Measurements from ENCODE around the gene AP1S1. TPM values are rescaled to one million over a fixed set of nuclear protein-coding genes. Genes with fewer than 3 reads are reported as not detected.

The AP1S1 gene
- total RNA-seq, 1 experiment from 2014 or later: 79.0 TPM

DNA sequence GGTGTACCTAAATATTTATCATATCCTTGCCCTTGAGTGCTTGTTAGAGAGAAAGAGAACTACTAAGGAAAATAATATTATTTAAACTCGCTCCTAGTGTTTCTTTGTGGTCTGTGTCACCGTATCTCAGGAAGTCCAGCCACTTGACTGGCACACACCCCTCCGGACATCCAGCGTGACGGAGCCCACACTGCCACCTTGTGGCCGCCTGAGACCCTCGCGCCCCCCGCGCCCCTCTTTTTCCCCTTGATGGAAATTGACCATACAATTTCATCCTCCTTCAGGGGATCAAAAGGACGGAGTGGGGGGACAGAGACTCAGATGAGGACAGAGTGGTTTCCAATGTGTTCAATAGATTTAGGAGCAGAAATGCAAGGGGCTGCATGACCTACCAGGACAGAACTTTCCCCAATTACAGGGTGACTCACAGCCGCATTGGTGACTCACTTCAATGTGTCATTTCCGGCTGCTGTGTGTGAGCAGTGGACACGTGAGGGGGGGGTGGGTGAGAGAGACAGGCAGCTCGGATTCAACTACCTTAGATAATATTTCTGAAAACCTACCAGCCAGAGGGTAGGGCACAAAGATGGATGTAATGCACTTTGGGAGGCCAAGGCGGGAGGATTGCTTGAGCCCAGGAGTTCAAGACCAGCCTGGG is 15.9 kb upstream of the AP1S1 start:
- BruUV-seq (replicated peaks): no TSS peak
- intact Hi-C loops (cut with micrococcal nuclease; ENCODE audit: unreplicated experiment): loop anchor here (10.0 kb wide), 1 partner anchor 54 kb away; the partner anchor contains the start of gene TRIM56
- Histone ChIP-seq H3K36me3 (ENCODE audit: insufficient read depth, low read length, poor library complexity, severe bottlenecking) (no peaks in the 10 kb centered on the region), H3K4me3 (ENCODE audit: low read depth, low read length, poor library complexity, severe bottlenecking) (peak overlapping the region; percentile 20), H3K27me3 (replicated peaks; ENCODE audit: insufficient read depth, low read depth, low read length, poor library complexity) (no peaks in the 10 kb centered on the region), H3K9me3 (ENCODE audit: low read depth, low read length, poor library complexity, severe bottlenecking) (no peaks in the 10 kb centered on the region), H3K27ac (ENCODE audit: low read depth, low read length, poor library complexity, severe bottlenecking) (peak overlapping the region; percentile 70), H3K4me1 (ENCODE audit: insufficient read depth, low read length, poor library complexity, severe bottlenecking) (peaks cover 43% of the 10 kb centered on the region)
- ChIA-PET CTCF (interaction anchor here (1.0 kb wide), 1 partner anchor 53 kb away, joined by 3 read pairs; the partner anchor contains the start of gene TRIM56), POLR2A (ENCODE audit: low non-redundant PET) (interaction anchor here (0.6 kb wide), 1 partner anchor 17 kb away, joined by 6 read pairs; no protein-coding TSS in a partner anchor)
- no peak for TF ChIP-seq EZH2 (IDR thresholded peaks at IDR 0.05; ENCODE audit: borderline replicate concordance, low read depth, low read length, poor library complexity, severe bottlenecking)
- TF ChIP-seq, protein P1, sequence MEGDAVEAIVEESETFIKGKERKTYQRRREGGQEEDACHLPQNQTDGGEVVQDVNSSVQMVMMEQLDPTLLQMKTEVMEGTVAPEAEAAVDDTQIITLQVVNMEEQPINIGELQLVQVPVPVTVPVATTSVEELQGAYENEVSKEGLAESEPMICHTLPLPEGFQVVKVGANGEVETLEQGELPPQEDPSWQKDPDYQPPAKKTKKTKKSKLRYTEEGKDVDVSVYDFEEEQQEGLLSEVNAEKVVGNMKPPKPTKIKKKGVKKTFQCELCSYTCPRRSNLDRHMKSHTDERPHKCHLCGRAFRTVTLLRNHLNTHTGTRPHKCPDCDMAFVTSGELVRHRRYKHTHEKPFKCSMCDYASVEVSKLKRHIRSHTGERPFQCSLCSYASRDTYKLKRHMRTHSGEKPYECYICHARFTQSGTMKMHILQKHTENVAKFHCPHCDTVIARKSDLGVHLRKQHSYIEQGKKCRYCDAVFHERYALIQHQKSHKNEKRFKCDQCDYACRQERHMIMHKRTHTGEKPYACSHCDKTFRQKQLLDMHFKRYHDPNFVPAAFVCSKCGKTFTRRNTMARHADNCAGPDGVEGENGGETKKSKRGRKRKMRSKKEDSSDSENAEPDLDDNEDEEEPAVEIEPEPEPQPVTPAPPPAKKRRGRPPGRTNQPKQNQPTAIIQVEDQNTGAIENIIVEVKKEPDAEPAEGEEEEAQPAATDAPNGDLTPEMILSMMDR (conservative IDR thresholded peaks at IDR 0.05; ENCODE audit: low read depth, low read length): peak; percentile 93
- peak; percentile 97 for DNase-seq (ENCODE audit: low spot score)

DNA sequence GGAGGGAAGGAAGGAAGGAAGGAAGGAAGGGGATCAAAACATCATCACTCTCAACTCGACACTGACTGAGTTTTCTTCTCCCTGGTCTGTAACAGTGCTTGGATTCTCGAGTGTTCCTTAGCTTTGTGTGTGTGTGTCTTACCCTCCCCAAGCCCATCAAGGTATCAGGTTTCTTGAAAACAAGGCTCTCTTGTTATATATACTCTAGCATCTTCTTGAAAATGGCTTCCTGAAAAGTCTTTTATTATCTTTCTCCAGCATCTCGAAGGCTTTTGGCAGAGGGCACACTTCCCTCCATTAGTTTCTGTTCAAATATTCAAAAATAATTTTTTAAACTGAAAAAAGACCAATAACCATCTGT is 14.0 kb upstream of the AP1S1 start:
- Histone ChIP-seq H3K4me3 (ENCODE audit: low read depth, low read length, poor library complexity, severe bottlenecking) (no peak overlapping the region), H3K27me3 (replicated peaks; ENCODE audit: insufficient read depth, low read depth, low read length, poor library complexity) (no peaks in the 10 kb centered on the region), H3K36me3 (ENCODE audit: insufficient read depth, low read length, poor library complexity, severe bottlenecking) (no peaks in the 10 kb centered on the region), H3K27ac (ENCODE audit: low read depth, low read length, poor library complexity, severe bottlenecking) (no peak overlapping the region), H3K9me3 (ENCODE audit: low read depth, low read length, poor library complexity, severe bottlenecking) (no peaks in the 10 kb centered on the region), H3K4me1 (ENCODE audit: insufficient read depth, low read length, poor library complexity, severe bottlenecking) (peaks cover 23% of the 10 kb centered on the region)
- ChIA-PET POLR2A (ENCODE audit: low non-redundant PET) (interaction anchor here (0.6 kb wide), 1 partner anchor 50 kb away, joined by 8 read pairs; no protein-coding TSS in a partner anchor), CTCF (no interaction called here)
- no peak for DNase-seq (ENCODE audit: low spot score)
- no TSS peak for BruUV-seq (replicated peaks)
- TF ChIP-seq, protein P1 (conservative IDR thresholded peaks at IDR 0.05; ENCODE audit: low read depth, low read length): no peak
- TF ChIP-seq EZH2 (IDR thresholded peaks at IDR 0.05; ENCODE audit: borderline replicate concordance, low read depth, low read length, poor library complexity, severe bottlenecking): no peak
- intact Hi-C loops (cut with micrococcal nuclease; ENCODE audit: unreplicated experiment): no loop called here

DNA sequence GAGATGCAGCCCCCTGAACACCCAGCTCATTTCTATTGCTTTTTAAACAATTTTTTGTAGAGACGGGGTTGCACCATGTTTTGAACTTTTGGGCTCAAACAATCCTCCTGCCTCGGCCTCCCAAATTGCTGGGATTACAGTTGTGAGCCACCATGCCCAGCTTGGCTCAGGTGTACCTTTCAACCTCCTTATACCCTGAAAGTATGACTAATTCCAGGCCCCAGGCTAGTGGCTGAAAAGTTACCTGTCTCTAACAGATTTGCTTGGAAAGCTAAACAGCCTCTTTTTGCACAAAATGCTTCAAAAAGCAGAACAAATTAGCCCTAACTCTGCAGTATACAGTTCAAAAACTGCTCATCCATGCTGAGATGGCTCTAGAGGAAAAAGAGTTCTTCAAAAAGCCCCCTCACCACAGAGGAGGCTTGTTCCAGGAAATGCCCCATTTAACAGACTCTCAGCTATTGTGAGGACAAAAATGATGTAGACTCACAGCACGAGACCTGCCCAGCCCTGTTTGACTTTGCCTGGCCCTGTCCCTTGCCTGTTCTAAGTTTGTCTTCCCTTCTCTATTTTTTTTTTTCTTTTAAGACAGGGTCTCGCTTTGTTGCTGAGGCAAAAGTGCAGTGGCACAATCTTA is 13.4 kb upstream of the AP1S1 start:
- TF ChIP-seq, protein P1 (conservative IDR thresholded peaks at IDR 0.05; ENCODE audit: low read depth, low read length): no peak
- no peak for TF ChIP-seq EZH2 (IDR thresholded peaks at IDR 0.05; ENCODE audit: borderline replicate concordance, low read depth, low read length, poor library complexity, severe bottlenecking)
- POLR2A ChIA-PET (ENCODE audit: low non-redundant PET): interaction anchor here (0.6 kb wide), 1 partner anchor 50 kb away, joined by 8 read pairs; no protein-coding TSS in a partner anchor
- no peak overlapping the region for H3K27ac ChIP-seq (ENCODE audit: low read depth, low read length, poor library complexity, severe bottlenecking)
- no peaks in the 10 kb centered on the region for H3K36me3 ChIP-seq (ENCODE audit: insufficient read depth, low read length, poor library complexity, severe bottlenecking)
- no TSS peak for BruUV-seq (replicated peaks)
- CTCF ChIA-PET: no interaction called here
- H3K9me3 ChIP-seq (ENCODE audit: low read depth, low read length, poor library complexity, severe bottlenecking): no peaks in the 10 kb centered on the region
- no peak for DNase-seq (ENCODE audit: low spot score)
- no peak overlapping the region for H3K4me3 ChIP-seq (ENCODE audit: low read depth, low read length, poor library complexity, severe bottlenecking)
- intact Hi-C loops (cut with micrococcal nuclease; ENCODE audit: unreplicated experiment): no loop called here
- peaks cover 21% of the 10 kb centered on the region for H3K4me1 ChIP-seq (ENCODE audit: insufficient read depth, low read length, poor library complexity, severe bottlenecking)
- H3K27me3 ChIP-seq (replicated peaks; ENCODE audit: insufficient read depth, low read depth, low read length, poor library complexity): no peaks in the 10 kb centered on the region
